ENCODE results near the gene ADM5. TPM values are rescaled to one million over a fixed set of nuclear protein-coding genes. Genes with fewer than 3 reads are reported as not detected.
"Not testable (repeated sequence)": the region's sequence is repeated elsewhere in the genome, so short reads cannot be mapped to it uniquely, and the experiment has no call there.

ADM5 gene
- polyA plus RNA-seq, 1 of the 3 experiments (the other 2 are of a cell fraction): 1.3 TPM

DNA sequence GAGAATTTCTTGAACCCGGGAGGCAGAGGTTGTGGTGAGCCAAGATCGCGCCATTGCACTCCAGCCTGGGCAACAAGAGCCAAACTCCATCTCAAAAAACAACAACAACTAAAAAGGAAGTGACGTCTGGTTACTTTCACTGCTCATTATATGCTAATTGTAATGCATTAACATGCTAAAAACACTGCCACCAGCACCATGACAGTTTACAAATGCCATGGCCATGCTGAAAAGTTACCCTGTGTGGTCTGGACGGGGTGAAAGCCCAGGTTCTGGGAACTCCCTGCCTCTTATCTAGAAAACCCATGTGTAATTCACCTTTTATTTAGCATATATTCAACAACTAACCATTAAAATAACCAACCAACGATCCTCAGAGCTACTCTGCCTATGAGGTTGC, 29.6 kb downstream of the ADM5 start:
- Histone ChIP-seq H2AFZ (ENCODE audit: low read depth) (no peak overlapping the region), H3K9me3 (no peaks in the 10 kb centered on the region), H3K4me3 (ENCODE audit: low read depth in 2 of 2, low read length in 1 of 2) (no peak overlapping the region), H3K27me3 (ENCODE audit: insufficient read depth) (no peaks in the 10 kb centered on the region), H3F3A (replicated peaks; ENCODE audit: insufficient read depth) (no peaks in the 10 kb centered on the region), H3K4me1 (ENCODE audit: control insufficient read depth in 1 of 2, insufficient read depth in 2 of 2, low read depth in 1 of 2, low read length in 1 of 2) (no peaks in the 10 kb centered on the region), H4K20me1 (ENCODE audit: insufficient read depth) (no peaks in the 10 kb centered on the region), H3K27ac (ENCODE audit: low read depth in 2 of 2, low read length in 1 of 2) (no peak overlapping the region), H3K9ac (no peak overlapping the region), H3K79me2 (ENCODE audit: insufficient read depth) (no peaks in the 10 kb centered on the region), H3K9me2 (no peaks in the 10 kb centered on the region), H3K4me2 (no peak overlapping the region), H3K36me3 (replicated peaks in 1 of 2; ENCODE audit: control insufficient read depth in 1 of 2, insufficient read depth in 2 of 2, low read length in 1 of 2) (no peaks in the 10 kb centered on the region)
- ChIA-PET POLR2A (no interaction called here), CTCF (interaction anchor here (0.6 to 2.2 kb wide), 2 partner anchors 9 to 242 kb away, joined by 3 to 9 read pairs; no protein-coding TSS in a partner anchor)
- 77% methylated on average over 6 of the region's 6 CpGs for WGBS (ENCODE audit: low lambda C conversion rate)
- no peak for TF ChIP-seq RCOR1 (IDR thresholded peaks at IDR 0.05; ENCODE audit: low read length)
- TF ChIP-seq, protein P1, sequence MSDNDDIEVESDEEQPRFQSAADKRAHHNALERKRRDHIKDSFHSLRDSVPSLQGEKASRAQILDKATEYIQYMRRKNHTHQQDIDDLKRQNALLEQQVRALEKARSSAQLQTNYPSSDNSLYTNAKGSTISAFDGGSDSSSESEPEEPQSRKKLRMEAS (IDR thresholded peaks at IDR 0.05; ENCODE audit: low read depth): no peak
- no peak for TF ChIP-seq SIN3A (IDR thresholded peaks at IDR 0.05; ENCODE audit: borderline replicate concordance, low read depth, low read length)
- no peak for TF ChIP-seq CHD2 (IDR thresholded peaks at IDR 0.05; ENCODE audit: low read length, partially characterized antibody)
- TF ChIP-seq, protein P2, sequence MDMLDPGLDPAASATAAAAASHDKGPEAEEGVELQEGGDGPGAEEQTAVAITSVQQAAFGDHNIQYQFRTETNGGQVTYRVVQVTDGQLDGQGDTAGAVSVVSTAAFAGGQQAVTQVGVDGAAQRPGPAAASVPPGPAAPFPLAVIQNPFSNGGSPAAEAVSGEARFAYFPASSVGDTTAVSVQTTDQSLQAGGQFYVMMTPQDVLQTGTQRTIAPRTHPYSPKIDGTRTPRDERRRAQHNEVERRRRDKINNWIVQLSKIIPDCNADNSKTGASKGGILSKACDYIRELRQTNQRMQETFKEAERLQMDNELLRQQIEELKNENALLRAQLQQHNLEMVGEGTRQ (IDR thresholded peaks at IDR 0.05; ENCODE audit: borderline replicate concordance, low read depth, low read length): no peak
- no peak for TF ChIP-seq MXI1 (IDR thresholded peaks at IDR 0.05; ENCODE audit: low read depth, low read length)
- no peak for DNase-seq

DNA sequence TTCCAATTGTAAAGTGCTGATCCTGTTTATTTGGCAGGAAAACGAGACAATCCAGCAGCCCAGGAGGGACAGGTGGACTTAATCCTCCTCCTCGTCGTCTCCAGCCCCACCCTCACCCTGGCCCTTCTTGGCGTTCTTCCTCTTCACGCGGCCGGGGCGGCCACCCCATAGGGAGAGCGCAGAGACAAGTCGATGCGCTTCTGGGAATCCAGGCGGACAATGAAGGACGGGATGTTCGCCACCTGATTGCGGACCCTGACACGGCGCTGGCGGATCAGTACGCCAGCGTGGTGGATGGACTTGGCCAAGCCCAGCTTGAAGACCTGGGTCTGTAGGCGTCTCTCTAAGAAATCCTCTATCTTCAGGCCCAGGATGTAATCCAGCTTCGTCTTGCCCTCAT, 30.0 kb downstream of the ADM5 start:
- H3K27me3 ChIP-seq (ENCODE audit: insufficient read depth); H3K4me3 ChIP-seq (ENCODE audit: low read depth in 2 of 2, low read length in 1 of 2); CTCF ChIA-PET; POLR2A ChIA-PET; H3K27ac ChIP-seq (ENCODE audit: low read depth in 2 of 2, low read length in 1 of 2); H4K20me1 ChIP-seq (ENCODE audit: insufficient read depth); H3K9me3 ChIP-seq; H3K9ac ChIP-seq; DNase-seq; H3K4me2 ChIP-seq; H3K4me1 ChIP-seq (ENCODE audit: control insufficient read depth in 1 of 2, insufficient read depth in 2 of 2, low read depth in 1 of 2, low read length in 1 of 2); H3K79me2 ChIP-seq (ENCODE audit: insufficient read depth); H2AFZ ChIP-seq (ENCODE audit: low read depth); H3K36me3 ChIP-seq (replicated peaks in 1 of 2; ENCODE audit: control insufficient read depth in 1 of 2, insufficient read depth in 2 of 2, low read length in 1 of 2); H3K9me2 ChIP-seq; H3F3A ChIP-seq (replicated peaks; ENCODE audit: insufficient read depth): not testable (repeated sequence)
- WGBS (ENCODE audit: low lambda C conversion rate): 90% methylated on average over 22 of the region's 22 CpGs

DNA sequence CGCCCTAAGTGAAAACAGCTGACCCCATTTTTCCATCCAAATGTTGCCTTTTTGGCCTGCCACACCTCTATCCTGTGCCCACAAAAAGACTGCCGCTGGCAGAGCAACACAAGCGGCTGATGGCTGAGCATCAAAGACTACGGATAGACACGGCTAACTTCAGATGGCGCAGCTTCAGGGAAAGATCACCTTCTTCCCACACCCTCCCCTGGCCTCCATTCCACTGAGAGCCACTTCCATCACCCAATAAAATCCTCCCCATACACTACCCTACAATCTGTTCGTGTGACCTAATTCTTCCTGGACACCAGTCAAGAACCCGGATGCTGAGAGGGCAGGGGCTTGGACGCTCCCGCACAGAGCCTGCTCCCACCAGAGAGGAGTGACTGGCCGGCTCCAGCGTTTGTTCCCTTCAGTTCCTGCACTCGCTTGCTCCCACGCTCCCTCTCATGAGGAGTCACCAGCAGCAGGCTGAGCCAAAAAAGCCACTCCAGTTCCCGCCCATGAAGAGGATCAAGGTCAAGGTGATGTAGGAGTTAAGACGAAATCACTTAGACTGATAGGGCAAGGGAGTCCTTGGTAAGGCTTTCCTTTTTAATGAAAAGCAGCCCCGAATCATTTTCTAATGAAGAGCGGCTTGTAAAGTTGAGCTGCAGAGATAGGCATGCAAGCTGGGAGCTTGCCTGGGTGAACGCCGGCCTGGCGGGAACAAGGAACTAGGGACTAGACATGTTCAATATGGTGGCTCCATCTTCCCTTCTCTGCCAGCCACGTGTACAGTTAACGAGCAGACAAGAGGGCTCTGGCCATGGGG, 38.0 kb downstream of the ADM5 start:
- no peaks in the 10 kb centered on the region for H3K36me3 ChIP-seq (replicated peaks in 1 of 2; ENCODE audit: control insufficient read depth in 1 of 2, insufficient read depth in 2 of 2, low read length in 1 of 2)
- H3K9me2 ChIP-seq: no peaks in the 10 kb centered on the region
- no peak overlapping the region for H3K27ac ChIP-seq (ENCODE audit: low read depth in 2 of 2, low read length in 1 of 2)
- H3K4me3 ChIP-seq (ENCODE audit: low read depth in 2 of 2, low read length in 1 of 2): no peak overlapping the region
- ChIA-PET CTCF (interaction anchor here (3.0 kb wide), 1 partner anchor 9 kb away, joined by 9 read pairs; no protein-coding TSS in a partner anchor), POLR2A (no interaction called here)
- no peaks in the 10 kb centered on the region for H3K4me1 ChIP-seq (ENCODE audit: control insufficient read depth in 1 of 2, insufficient read depth in 2 of 2, low read depth in 1 of 2, low read length in 1 of 2)
- no peaks in the 10 kb centered on the region for H3K9me3 ChIP-seq
- H3K9ac ChIP-seq: no peak overlapping the region
- WGBS (ENCODE audit: low lambda C conversion rate): 89% methylated on average over 23 of the region's 23 CpGs
- no peaks in the 10 kb centered on the region for H3K27me3 ChIP-seq (ENCODE audit: insufficient read depth)
- no peak for DNase-seq
- H3F3A ChIP-seq (replicated peaks; ENCODE audit: insufficient read depth): no peaks in the 10 kb centered on the region
- H3K4me2 ChIP-seq: no peak overlapping the region
- no peak overlapping the region for H2AFZ ChIP-seq (ENCODE audit: low read depth)
- no peaks in the 10 kb centered on the region for H4K20me1 ChIP-seq (ENCODE audit: insufficient read depth)
- H3K79me2 ChIP-seq (ENCODE audit: insufficient read depth): no peaks in the 10 kb centered on the region
- no peak for TF ChIP-seq ELF1 (IDR thresholded peaks at IDR 0.05)
- no peak for TF ChIP-seq GABPA (IDR thresholded peaks at IDR 0.05; ENCODE audit: low read depth)
- TF ChIP-seq TCF12 (IDR thresholded peaks at IDR 0.05): no peak
- TF ChIP-seq, protein P3, sequence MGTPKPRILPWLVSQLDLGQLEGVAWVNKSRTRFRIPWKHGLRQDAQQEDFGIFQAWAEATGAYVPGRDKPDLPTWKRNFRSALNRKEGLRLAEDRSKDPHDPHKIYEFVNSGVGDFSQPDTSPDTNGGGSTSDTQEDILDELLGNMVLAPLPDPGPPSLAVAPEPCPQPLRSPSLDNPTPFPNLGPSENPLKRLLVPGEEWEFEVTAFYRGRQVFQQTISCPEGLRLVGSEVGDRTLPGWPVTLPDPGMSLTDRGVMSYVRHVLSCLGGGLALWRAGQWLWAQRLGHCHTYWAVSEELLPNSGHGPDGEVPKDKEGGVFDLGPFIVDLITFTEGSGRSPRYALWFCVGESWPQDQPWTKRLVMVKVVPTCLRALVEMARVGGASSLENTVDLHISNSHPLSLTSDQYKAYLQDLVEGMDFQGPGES (IDR thresholded peaks at IDR 0.05; ENCODE audit: low read depth, low read length): no peak
- no peak for TF ChIP-seq SIN3A (IDR thresholded peaks at IDR 0.05; ENCODE audit: borderline replicate concordance, low read depth, low read length)
- TF ChIP-seq, protein P2 (IDR thresholded peaks at IDR 0.05; ENCODE audit: borderline replicate concordance, low read depth, low read length): no peak
- TF ChIP-seq, protein P1 (IDR thresholded peaks at IDR 0.05; ENCODE audit: low read depth): no peak
- no peak for TF ChIP-seq TEAD4 (IDR thresholded peaks at IDR 0.05; ENCODE audit: borderline replicate concordance, insufficient read depth)
- TF ChIP-seq, protein P4, sequence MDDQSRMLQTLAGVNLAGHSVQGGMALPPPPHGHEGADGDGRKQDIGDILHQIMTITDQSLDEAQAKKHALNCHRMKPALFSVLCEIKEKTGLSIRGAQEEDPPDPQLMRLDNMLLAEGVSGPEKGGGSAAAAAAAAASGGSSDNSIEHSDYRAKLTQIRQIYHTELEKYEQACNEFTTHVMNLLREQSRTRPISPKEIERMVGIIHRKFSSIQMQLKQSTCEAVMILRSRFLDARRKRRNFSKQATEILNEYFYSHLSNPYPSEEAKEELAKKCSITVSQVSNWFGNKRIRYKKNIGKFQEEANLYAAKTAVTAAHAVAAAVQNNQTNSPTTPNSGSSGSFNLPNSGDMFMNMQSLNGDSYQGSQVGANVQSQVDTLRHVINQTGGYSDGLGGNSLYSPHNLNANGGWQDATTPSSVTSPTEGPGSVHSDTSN (IDR thresholded peaks at IDR 0.05): no peak
- TF ChIP-seq, protein P5, sequence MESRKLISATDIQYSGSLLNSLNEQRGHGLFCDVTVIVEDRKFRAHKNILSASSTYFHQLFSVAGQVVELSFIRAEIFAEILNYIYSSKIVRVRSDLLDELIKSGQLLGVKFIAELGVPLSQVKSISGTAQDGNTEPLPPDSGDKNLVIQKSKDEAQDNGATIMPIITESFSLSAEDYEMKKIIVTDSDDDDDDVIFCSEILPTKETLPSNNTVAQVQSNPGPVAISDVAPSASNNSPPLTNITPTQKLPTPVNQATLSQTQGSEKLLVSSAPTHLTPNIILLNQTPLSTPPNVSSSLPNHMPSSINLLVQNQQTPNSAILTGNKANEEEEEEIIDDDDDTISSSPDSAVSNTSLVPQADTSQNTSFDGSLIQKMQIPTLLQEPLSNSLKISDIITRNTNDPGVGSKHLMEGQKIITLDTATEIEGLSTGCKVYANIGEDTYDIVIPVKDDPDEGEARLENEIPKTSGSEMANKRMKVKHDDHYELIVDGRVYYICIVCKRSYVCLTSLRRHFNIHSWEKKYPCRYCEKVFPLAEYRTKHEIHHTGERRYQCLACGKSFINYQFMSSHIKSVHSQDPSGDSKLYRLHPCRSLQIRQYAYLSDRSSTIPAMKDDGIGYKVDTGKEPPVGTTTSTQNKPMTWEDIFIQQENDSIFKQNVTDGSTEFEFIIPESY (IDR thresholded peaks at IDR 0.05; ENCODE audit: borderline replicate concordance, low read depth): no peak
